ENCODE data around the gene GPC6.

Gene GPC6

DNA sequence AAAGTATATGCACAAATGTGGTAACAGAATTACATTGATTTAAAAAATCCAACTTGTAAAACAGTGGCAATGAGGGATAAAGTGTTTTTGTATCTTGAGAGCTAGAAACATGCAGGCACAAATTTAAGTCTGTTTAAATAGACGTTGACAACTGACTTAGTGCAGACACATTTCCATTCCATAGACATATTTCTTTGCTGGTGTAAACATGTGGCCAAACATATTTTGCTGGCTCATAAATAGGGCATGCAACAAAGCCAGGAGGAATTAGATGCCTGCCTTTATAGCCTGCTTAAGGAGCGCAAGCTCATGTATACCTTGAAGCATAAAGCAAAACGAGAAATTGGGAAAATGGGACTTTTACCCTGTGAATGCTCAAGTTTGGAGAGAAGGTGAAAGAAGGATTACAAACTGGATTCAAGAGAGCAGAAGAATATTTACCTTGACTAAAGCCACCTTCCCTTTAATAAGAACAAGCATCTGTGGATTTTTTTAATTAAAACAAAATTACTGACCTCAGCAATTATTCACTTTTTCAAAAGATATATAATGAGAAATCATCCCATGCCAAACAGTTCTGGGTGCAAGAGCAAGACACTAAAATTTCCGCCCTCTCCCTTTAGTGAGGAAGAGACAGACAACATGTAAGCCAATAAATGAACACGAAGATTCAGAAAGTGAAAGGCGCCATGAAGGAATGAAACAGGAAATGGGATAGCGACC is 1181.9 kb downstream of the GPC6 start:
- no peak for DNase-seq

DNA sequence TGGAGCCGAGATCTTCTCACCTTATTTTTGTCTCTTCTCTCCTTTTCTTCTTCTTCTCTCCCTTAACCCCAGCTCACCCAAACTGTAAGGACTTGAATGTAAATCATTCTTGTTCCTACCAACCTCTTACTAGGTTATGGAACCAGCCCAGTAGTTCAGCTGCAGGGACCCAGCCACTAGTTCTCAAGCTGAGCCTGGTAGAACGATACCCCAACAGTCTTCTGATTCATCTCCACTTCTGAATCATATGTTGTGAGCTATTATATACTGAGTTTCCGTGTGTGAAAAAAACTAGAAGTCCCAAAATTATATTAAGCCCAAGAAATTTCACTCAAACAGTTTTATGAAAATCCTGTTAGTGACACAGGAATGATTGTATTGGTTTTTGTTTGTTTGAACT is 1185.1 kb downstream of the GPC6 start:
- no peak for DNase-seq

- no peak for DNase-seq
These were observed 1186.4 kb downstream of the GPC6 start for GRCh38 chr13:94412870-94413597.

- DNase-seq: no peak
These were observed 1187.0 kb downstream of the GPC6 start for GRCh38 chr13:94413598-94413944.

DNA sequence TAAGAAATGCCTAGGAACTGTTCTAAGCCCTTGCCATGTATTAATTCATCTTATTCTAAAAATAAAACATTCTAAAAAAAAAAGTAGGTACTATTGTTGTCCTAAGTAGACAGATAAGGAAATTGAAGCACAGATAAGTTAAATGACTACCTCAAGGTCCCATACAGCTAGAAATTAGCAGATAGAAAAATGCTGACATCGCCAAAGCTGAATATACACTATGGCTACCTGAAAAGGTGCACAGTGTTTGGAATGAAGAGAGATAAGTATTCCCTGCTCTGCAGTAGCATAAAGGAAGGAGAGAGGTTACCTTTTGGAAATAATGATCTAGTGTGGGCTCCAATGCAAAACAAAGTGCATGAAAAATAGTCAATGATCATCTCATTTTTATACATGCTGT is 1187.5 kb downstream of the GPC6 start:
- peak; percentile 44 for DNase-seq

DNA sequence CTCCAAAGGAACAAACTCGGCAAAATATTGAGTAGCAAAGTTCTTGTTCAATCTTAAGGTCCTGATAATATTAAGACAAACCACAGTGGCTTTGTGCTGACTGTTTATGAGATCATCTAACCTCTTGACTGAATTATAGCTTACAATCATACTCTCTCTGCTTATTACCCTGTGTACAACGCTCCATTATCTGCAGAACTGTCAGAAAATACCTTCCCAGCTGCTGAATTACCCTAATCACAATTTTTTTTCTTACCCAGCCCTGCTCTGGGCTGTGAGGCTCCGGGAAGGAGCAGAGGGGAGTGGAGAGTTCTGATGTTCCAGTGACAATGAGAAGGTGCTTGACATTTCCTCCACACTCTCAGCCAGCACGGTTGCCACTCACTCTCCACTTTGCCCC is 1188.1 kb downstream of the GPC6 start:
- peak; percentile 80 for DNase-seq

GRCh38 chr13:94415500-94416237 is 1189.1 kb downstream of the GPC6 start:
- peak; percentile 98 for DNase-seq

DNA sequence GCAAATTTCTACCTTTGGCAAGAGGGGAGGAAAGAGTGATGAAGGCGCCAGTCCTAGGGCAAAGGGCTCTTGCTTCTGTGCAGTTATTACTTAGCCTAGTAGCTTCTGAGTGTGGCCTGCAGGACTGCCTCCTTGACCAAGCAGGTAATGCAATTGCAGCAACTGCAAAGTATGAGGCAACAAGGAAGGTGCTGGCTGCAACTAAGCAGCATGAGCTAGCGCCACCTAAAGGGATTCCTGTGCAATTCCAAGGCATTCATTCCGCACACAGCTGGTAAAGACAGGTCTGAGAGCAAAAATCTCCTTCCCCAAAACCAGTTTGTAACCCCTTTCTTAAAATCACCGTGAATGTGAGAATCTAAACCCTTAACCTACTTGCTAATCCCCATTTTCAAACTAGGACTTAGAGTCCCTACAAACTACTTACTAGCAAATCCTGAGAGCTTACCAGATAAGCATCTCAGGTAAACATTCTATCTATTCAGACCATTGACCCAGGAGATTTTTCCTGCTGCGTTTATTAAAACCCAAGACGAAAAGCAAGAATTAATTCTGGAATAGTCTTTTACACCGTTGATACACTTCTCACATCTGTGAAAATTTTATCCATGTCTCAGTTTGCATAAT is 1190.0 kb downstream of the GPC6 start:
- DNase-seq: peak; percentile 43

GRCh38 chr13:94417294-94417693 is 1190.7 kb downstream of the GPC6 start:
- DNase-seq: no peak

- DNase-seq: no peak
These were observed 1192.8 kb downstream of the GPC6 start for GRCh38 chr13:94419304-94419924.

DNA sequence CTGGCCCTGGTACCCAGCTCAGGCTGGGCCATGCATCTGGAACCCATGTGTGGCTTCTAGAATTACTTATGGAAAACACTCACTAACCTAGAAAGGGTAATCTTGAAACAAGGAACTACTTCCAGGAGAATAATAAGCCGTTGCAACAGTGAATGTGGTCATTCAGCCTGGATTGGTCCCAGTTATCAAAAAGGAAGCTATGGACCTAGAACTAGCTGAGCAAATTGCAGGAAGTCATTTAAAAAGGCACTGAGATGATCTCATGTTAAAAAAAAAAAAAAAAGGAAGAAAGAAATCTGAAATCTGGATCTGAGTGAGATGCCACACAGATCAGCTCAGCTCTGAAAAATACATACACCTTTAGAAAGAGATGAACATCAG is 1193.3 kb downstream of the GPC6 start:
- DNase-seq: no peak

DNA sequence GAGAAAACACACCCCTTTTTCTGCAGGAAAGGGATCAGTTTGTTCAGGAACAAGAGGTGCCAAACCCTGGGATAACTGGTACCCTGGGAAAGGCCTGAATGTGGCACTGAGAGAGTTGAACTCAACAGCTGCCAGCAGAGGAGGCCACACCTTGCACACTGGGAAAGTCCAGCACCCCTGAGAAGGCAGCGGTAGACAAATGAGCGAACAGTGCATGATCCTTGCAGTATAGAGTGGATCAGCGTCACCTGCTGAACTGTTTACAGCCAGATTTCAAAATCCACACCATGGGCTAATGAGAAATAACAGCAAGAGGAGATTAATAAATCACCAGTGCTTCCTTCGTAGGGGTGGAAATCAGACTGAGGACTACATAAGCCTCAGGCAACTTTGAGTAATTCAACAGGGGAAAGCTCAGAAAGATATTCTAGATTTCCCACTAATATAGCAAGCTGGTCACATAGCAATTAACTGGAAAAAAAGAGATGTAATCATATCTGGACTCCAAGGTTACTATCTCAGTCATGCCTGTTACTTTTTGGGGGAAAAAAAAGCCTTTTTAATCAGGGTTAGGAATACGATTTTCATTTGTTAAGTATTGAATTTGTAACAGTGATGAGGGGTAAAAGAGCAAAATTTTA is 1200.8 kb downstream of the GPC6 start:
- no peak for DNase-seq

DNA sequence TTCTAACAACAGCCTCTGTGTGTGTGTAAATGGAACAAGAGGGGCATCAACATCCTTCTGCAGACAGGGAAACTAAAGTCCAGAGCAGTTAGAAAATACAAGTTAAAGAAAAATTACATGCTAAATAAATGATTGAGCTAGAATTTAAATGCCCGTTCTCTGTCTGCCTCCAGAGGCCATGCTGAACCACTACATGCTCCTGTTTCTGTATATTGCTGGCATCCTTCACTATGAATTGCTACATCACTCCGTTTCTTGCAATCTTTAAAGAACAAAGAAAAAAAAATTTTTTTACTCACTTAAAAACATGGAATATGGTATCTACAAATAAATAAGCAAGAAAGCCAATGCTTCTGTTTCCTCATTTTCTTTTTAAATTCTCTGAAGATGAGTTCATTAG is 1205.0 kb downstream of the GPC6 start:
- no peak for DNase-seq

DNA sequence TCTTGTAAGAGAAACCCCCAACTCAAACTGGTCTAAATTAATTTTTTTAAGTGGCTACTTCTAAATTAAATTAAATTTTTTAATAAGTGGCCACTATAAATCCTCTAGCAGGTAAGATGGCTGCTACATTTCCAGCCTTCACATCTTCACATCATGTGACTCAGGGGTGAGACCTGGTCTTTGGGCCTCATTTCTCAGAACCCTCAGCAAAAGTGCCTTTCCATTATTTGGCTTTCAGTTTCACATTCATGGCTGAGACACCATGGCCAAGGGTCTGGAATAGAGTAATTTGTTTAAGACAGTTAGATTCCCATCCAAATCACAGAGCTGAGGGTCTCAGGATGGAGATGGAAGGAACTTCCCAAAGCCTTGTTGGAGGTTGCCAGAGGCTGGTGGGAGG is 1205.4 kb downstream of the GPC6 start:
- DNase-seq: no peak

DNA sequence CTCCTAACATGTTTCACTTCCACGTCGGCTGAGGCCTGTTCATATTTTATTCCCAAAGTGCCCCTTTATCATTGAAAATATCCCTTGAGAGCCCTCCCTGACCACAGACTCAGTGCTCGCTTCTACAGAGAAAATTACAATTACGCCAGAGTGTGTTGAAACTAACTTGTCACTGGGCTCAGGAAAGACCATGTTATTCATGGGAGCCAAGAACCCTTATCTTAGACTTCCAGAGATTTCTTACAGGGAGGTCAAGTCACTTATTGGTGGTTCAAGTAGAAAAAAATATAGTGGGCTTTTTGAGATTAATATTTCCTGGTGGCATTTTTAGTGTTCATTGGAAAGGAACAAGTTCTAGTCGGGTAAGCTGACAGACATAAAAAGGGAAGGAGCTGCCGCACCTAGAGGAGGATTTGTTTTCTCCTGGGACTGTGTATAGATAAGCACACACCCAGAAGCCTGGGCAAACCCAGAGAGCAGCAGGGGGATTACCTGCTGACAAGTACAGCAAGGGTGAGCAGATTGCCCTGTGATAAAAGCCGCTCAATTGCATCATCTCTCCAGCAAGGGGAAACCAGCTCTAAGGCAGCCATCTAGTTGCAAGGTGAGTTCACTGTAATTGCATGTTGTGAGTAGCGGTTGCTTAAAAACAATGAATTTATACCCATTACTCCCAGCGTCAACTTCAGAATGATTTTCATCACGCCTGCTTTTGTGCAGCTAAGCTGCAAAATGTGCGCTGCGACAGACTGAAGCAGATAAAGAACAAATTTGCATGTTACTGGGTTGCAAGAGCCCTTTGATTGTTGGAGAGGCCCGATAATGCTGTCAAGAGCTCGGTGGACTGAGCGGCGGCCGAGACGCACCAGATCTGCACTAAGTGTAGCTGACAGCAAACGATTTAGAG is 1206.7 kb downstream of the GPC6 start:
- peak; percentile 4 for DNase-seq

GRCh38 chr13:94435604-94436226 is 1209.1 kb downstream of the GPC6 start:
- peak; percentile 67 for DNase-seq

DNA sequence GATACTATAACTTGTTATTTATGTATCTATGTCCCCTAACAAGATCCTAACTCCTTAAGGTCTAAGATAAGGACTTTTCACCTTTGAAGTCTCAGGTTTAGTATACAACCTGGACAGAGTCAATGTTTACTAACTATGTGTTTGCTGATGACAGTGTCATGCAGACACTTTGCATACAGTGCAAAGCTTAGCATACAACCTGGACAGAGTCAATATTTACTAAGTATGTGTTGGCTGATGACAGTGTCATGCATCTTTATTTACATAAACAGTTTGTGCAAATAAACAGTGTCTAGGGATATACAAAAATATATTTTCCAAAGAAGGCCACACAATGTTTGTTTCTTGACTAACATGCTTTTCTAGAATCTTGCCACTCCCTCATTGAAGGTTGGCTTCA is 1218.2 kb downstream of the GPC6 start:
- no peak for DNase-seq

DNA sequence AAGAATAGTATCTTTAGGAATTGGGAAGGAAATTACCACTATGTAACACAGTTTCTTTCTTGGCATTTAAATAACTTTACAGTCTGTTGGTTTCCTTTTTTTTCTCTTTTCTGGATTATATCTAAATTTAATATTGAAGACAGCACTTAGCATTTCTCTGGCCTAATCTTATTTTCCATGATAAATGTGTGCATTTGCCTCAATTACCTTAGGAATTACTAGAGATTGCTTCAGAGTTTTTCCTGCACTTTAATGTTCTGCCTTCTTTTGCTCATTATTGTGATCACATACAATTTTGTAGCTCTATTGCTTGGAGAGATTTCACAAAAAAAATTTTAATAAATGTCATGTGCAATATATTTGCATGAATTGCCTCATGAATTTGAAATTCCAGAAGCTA is 1227.7 kb downstream of the GPC6 start:
- DNase-seq: no peak

GRCh38 chr13:94454906-94455305 is 1228.3 kb downstream of the GPC6 start:
- no peak for DNase-seq

DNA sequence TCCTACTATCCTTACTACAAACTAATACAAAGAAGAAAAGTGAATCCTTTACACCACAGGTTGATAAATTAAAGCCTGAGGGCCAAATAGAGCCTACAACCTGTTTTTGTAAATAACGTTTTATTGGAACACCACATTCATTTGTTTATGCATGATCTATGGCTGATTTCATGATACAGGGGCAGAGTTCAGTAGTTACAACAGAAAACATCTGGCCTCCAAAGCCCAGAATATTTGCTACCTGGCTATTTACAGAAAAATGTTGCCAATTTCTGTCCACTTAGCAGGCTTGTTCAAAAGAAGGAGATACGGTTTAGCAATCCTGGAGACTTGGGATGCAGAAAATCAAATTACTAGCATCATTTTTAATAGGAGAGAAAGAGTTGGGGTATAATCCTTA is 1228.8 kb downstream of the GPC6 start:
- no peak for DNase-seq
